Stimulated activated naive CD8-positive, alpha-beta T cell treated with anti-CD3 and anti-CD28 coated beads, Interleukin-15, Interleukin-2, amounts not matched to agents 100 U/mL and 50 U/mL, for 24 hours (primary cell): ENCODE data around the gene MMP7.

ENCODE experiments used
- ATAC-seq: fragments of 150-1000 bp; cut with Tn5 transposase; one replicate; pipeline ENCODE4 v1.10.0; 2021
- DNase-seq: peaks from one replicate; pipeline ENCODE4 v3.0.0; 2021

MMP7 gene

GRCh38 chr11:102530558-102530957 lies at the start of gene MMP7:
MMP7 (minus strand) TSS chr11:102530747; CDS start chr11:102530700, 47 bp downstream.
- DNase-seq (no peak), ATAC-seq (no peak)

GRCh38 chr11:102577723-102578122 lies 47.2 kb upstream of the MMP7 start:
- DNase-seq = no peak
- ATAC-seq = no peak

GRCh38 chr11:102577182-102577581 lies 46.6 kb upstream of the MMP7 start:
- DNase-seq (no peak), ATAC-seq (no peak)

GRCh38 chr11:102576350-102576749 lies 45.8 kb upstream of the MMP7 start:
- no peak for ATAC-seq
- DNase-seq = no peak

GRCh38 chr11:102575012-102575411 lies 44.5 kb upstream of the MMP7 start:
- ATAC-seq (no peak), DNase-seq (no peak)

- DNase-seq (no peak), ATAC-seq (no peak)
Observed at GRCh38 chr11:102573851-102574250, 43.3 kb upstream of the MMP7 start.

GRCh38 chr11:102572554-102573220 lies 42.1 kb upstream of the MMP7 start:
- no peak for DNase-seq
- no peak for ATAC-seq

GRCh38 chr11:102568851-102569250 lies 38.3 kb upstream of the MMP7 start:
- DNase-seq (no peak), ATAC-seq (no peak)

GRCh38 chr11:102566112-102566511 lies 35.6 kb upstream of the MMP7 start:
- DNase-seq = no peak
- ATAC-seq = no peak

- DNase-seq = no peak
- ATAC-seq = peak; percentile 91
Observed at GRCh38 chr11:102564110-102564509, 33.6 kb upstream of the MMP7 start.

GRCh38 chr11:102561636-102562035 lies 31.1 kb upstream of the MMP7 start:
- no peak for ATAC-seq

GRCh38 chr11:102560555-102561011 lies 30.0 kb upstream of the MMP7 start:
- DNase-seq = no peak

More at GRCh38 chr11:102561636-102562035, 31.1 kb upstream of the MMP7 start:
- no peak for DNase-seq

GRCh38 chr11:102559839-102560238 lies 29.3 kb upstream of the MMP7 start:
- DNase-seq (no peak), ATAC-seq (no peak)

More at GRCh38 chr11:102560555-102561011, 30.0 kb upstream of the MMP7 start:
- peak; percentile 51 for ATAC-seq

- DNase-seq (no peak), ATAC-seq (no peak)
Observed at GRCh38 chr11:102555091-102555490, 24.5 kb upstream of the MMP7 start.

GRCh38 chr11:102553835-102554282 lies 23.3 kb upstream of the MMP7 start:
- no peak for DNase-seq
- ATAC-seq = peak; percentile 36

GRCh38 chr11:102552447-102553194 lies 22.1 kb upstream of the MMP7 start:
- DNase-seq (no peak), ATAC-seq (no peak)

GRCh38 chr11:102552020-102552419 lies 21.5 kb upstream of the MMP7 start:
- DNase-seq = no peak
- no peak for ATAC-seq

- DNase-seq (no peak), ATAC-seq (no peak)
Observed at GRCh38 chr11:102551169-102551781, 20.7 kb upstream of the MMP7 start.

- DNase-seq (peak; percentile 24), ATAC-seq (peak; percentile 64)
Observed at GRCh38 chr11:102546923-102547471, 16.4 kb upstream of the MMP7 start.

- no peak for DNase-seq
- peak; percentile 70 for ATAC-seq
Observed at GRCh38 chr11:102546427-102546826, 15.9 kb upstream of the MMP7 start.

- ATAC-seq = no peak
- DNase-seq = no peak
Observed at GRCh38 chr11:102545701-102546100, 15.2 kb upstream of the MMP7 start.

GRCh38 chr11:102544594-102544993 lies 14.0 kb upstream of the MMP7 start:
- no peak for ATAC-seq

GRCh38 chr11:102539567-102539966 lies 9.0 kb upstream of the MMP7 start:
- ATAC-seq (no peak), DNase-seq (no peak)

More at GRCh38 chr11:102544594-102544993, 14.0 kb upstream of the MMP7 start:
- DNase-seq = no peak
